IPS-11a (cell line): Measurements from ENCODE around the gene STAC2.
"Not testable (repeated sequence)": the region's sequence is repeated elsewhere in the genome, so short reads cannot be mapped to it uniquely, and the experiment has no call there.

Source experiments
- H3K4me3 ChIP-seq: one replicate; pipeline ENCODE4 v1.5.1; 2013; ENCODE audit warnings: low read depth, low read length, control low read depth

Gene STAC2, protein sequence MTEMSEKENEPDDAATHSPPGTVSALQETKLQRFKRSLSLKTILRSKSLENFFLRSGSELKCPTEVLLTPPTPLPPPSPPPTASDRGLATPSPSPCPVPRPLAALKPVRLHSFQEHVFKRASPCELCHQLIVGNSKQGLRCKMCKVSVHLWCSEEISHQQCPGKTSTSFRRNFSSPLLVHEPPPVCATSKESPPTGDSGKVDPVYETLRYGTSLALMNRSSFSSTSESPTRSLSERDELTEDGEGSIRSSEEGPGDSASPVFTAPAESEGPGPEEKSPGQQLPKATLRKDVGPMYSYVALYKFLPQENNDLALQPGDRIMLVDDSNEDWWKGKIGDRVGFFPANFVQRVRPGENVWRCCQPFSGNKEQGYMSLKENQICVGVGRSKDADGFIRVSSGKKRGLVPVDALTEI

DNA sequence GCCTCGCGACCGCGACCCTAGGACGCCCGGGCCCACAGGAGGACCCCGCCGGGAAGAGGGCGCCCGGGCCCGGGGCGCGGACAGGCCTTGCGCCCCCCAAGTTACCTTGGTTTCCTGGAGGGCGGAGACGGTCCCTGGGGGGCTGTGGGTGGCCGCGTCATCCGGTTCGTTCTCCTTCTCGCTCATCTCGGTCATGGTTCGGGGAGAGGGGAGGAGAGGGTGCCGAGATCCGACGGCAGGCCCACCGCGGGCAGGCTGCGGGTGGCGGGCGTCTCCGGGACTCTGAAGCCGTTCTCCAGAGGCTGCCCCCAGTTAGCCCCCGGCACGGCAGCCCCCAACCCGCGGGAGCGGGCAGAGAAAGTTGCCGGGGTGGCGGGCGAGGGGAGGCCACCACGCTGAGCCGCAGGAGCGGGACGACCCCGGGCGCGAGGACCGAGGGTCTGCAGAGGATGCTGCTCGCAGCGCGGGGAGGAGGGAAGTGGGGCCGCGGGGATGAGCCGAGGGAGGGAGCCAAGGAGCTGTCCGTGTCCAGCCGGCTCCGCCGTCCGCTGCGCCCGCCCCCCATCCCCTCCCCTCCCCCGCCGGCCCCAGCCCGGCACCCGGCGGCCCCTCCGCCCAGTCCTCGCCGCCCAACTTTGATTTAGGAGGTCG is at the start of gene STAC2:
TSS of gene STAC2 (minus strand) at position 638 of the 651 bp plus-strand sequence. CDS start at position 195, 443 bp downstream.
- peak within 1 kb of the TSS; percentile 41 for H3K4me3 ChIP-seq

- H3K4me3 ChIP-seq, result no peak overlapping the region
Observed at GRCh38 chr17:39271546-39271945, 45.8 kb upstream of the STAC2 start.

DNA sequence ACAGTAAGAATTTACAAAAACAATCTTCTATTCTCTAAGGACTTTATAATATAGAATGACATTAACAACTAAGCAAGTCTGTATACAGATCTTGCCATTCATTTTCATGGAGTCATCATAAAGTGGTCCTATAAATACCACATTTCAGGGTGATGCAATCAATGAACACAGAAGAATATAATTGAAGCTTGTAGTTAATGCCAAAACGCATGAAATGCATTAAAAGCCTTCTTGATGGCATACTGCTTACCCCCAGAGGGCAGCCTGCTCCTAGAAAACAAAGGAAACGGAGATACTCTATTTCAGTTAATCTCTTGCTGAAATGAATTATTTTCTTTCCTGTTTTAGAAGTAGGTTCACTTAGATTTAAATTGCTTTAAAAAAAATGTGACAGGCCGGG is 45.2 kb upstream of the STAC2 start:
- H3K4me3 ChIP-seq, result no peak overlapping the region

DNA sequence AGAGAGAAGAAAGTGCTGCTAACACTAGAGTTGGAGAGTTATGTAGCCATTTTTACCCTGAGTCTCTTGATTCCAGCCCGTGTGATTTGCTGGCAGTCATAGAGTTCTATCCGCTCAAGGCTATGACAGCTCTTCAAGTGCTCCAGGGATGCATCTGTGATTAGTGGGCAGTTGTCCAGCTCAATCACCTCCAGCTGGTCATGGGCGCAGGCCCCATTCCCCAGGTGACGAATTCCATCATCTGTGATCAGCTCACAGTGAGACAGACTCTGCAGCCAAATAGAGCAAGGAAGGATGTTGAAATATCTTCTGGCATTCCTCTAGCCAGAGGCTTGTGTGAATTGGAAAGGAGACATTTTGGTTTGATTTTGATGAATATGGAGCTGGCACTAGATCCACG is 38.4 kb upstream of the STAC2 start:
- no peak overlapping the region for H3K4me3 ChIP-seq

DNA sequence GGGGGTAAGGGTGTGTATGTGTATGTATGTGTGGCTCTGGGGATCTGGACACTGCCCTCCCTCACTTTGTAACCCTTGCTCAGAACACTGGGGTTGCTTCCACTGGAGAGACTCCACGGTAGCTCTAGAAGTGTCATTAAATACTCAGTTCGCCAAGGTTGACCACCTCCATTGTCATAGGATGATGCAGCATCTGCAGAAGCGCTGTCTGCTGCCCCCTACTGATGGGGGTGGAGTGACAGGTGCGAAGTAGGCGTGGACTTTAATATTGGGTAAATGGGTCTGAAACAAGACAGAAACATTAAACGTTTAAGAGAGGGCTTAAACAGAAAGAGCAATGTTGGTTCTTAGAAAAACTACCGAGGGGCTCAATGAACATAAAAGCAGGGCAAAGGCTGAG is 35.5 kb upstream of the STAC2 start:
- no peak overlapping the region for H3K4me3 ChIP-seq

DNA sequence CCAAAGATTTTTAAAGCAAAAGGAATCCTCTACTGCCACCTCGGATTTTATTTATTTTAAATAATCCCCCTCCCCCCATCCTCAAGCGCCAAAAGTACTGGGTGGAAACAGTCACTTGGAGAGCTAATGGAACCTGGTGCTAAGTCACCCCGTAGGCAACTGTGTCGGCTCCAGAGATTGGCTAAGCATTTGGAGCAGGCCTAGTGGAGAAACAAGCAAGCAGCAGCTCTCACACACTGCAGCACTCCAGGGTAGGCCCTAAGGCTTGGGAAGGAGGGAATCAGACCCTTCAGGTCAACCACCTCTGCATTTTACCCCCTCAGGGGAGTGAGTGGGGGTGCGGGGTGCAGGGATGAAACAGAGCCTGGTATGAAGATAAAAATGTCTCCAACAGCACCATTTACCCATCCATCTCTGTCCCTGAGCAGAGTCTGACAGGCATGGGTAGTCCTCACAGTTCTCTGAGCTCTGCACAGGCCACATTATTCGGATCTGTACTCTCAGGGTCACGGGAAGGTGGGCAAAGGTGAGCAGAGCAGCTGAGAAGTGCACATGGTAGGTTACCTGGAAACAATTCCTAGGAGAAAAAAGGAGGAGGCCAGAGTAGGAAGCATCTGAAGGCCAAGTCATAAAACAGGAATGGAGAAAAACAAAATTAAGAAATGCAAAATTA is 27.2 kb upstream of the STAC2 start:
- H3K4me3 ChIP-seq, result no peak overlapping the region

GRCh38 chr17:39251997-39252396 is 26.3 kb upstream of the STAC2 start:
- H3K4me3 ChIP-seq, result no peak overlapping the region

GRCh38 chr17:39250076-39250475 is 24.3 kb upstream of the STAC2 start:
- H3K4me3 ChIP-seq, result not testable (repeated sequence)

GRCh38 chr17:39246274-39246673 is 20.5 kb upstream of the STAC2 start:
- no peak overlapping the region for H3K4me3 ChIP-seq

DNA sequence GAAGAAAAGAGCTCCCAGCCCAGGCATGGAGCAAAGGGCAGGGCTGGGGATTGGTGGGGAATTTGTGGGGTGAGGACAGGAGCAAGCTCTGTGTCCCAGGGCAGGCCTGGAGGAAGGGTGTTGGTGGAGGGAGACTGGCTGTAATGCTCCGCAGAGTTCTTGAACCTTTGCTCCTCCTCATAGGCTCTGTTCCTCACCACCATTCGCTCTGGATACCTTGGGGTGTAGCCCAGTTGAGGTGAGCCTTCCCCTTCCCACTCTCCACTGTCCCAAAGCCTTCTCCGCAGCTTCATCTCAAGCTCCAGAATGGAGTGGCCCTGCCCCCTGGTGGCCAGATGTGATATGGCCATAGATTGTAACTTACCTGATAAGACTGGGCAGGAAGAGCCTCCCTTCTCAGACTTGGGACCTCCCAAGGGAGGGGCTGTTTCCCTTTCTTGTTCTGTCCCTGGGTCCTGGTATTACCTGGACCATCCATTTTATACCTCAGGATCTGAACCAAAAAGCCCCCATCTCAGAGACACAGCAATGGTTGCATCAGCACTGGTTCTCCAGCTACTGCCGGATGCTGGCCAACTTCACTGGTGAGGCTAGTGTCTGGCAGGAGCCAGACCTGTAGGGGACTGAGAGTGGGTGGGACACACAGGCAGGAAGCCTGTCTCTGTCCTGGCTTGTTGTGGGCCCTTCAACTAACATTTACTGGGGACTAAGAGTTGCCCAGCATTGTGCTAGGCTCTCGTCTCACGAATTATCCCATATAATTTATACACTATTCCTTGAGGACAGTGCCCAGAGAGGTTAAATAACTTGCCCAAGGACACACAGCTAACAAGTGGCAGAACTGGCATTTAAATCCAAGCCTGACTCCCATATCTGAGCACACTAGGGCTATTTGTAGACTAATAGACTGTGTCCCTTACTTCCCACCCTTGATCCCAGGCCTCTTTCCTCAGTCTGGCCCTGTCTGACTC is 19.1 kb upstream of the STAC2 start:
- no peak overlapping the region for H3K4me3 ChIP-seq

DNA sequence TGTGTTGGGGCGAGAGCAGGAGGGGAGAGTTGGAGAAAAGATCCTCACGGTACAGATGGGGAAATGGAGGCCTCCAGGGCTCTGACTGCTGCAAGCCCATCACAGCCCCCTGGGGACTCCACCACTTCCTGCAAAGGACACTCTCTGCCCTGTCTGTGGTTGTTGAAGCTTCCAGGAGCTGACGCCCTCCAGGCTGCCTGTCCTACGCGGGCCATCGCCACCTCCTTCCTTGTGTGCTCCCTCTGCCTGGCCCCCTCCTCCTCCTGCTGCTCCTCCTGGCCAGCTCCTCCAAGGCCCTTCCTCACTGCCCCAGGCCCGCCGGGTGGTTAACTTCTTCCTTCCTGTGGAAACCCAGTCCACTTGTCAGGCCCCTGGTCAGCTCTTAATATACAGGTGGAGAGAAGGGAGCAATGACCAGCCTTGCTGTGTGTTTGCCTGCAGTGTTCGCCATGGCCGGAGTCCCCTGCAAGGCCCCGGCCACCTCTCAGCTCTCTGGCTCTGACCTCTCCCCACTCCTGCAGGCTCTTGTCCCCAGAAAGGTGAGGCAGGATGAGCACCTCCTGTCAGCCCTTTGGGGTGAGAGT is 18.4 kb upstream of the STAC2 start:
- H3K4me3 ChIP-seq, result no peak overlapping the region

DNA sequence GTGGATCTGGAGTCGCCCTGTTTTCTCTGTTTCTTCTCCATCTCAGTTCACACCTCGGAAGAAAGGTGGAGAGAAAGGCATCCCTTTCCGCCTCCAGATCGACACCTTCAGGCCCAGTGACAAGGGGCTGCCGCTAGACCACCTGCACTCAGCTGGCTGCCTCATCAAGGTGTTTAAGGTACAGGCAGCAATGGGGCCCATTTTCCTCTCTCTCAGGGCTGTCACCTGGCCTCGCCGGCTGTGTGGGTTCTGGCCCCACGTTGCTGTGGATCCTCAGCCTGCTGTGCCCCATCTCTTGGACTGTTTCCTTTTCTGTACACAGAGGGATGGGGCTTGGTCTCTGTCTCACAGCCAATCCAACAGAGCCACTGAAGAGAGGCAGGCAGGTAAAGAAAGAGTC is 17.4 kb upstream of the STAC2 start:
- no peak overlapping the region for H3K4me3 ChIP-seq

DNA sequence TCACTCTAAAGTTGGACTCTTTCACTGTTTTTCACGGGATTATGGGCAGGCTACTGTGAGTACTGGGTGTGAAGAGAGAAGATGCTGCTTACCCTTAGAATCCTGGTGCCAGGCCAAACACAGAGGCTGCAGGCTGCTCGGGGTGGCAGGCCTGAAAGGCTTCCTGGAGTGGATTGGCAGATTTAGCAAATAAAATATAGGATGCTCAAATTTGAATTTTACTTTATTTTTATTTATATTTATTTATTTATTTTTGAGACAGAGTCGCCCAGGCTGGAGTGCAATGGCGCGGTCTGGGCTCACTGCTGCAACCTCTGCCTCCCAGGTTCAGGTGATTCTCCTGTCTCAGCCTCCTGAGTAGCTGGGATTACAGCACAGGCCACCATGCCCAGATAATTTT is 14.9 kb upstream of the STAC2 start:
- H3K4me3 ChIP-seq, result no peak overlapping the region

DNA sequence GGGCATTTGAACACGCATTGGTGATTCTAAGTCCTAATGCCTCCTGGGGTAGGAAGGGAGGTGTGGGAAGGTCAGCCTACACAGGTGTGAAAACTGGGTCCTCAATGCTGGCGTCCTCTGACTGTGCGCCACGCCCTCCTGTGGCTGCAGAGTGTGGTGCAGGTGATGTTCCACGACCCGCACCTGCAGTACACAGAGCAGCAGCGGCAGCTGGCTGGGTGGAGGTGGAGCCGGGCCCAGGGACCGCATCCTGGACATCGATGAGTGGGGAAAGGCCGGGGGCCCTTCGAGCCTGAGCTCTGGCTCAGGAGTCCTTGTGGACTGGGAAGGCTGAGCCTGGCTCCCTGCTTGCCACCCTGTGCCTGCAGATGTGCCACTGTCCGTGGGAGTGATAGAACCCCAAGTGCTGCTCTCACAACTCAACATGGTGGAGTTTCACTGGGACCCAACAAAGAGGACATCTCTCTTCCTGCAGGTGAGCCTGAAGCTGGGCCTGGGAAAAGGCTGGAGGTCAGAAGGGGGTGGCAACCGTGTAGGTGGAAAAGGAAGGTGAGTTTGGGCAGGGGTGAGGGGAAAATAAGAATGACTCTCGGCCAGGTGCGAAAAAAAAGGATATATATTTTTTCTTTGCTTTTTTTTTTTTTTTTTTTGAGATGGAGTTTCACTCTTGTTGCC is 14.0 kb upstream of the STAC2 start:
- no peak overlapping the region for H3K4me3 ChIP-seq

DNA sequence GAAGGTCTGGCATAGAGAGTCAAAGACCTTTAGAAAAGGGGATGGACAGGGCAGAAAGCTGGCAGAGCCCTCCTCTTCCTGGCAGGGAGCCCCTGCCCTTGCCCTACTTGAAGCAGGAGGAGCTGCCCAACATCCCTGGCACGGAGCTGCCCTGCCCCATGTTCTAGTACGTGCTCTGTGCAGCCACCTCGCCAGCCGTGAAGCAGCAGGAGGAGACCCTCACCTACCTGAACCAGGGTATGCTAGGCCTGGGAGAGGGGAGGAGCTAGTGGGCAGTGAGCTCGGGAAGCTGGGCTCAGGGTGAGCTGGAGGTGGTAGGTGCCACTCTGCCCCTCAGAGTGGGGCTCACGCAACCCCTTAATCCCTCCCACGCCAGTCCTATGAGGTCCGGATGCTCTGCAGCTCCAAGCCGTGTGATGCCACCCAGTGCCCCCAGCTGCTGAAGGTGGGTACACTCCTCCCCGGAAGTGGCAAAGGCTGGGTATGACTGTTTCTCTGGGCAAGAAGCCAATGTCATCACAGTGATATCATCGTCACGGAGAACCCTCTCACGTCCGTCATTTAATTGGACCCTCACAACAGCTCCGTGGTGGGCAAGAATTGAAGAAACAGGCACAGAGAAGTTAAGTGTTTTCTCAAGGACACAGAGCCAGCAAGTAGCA is 12.7 kb upstream of the STAC2 start:
- H3K4me3 ChIP-seq, result no peak overlapping the region

DNA sequence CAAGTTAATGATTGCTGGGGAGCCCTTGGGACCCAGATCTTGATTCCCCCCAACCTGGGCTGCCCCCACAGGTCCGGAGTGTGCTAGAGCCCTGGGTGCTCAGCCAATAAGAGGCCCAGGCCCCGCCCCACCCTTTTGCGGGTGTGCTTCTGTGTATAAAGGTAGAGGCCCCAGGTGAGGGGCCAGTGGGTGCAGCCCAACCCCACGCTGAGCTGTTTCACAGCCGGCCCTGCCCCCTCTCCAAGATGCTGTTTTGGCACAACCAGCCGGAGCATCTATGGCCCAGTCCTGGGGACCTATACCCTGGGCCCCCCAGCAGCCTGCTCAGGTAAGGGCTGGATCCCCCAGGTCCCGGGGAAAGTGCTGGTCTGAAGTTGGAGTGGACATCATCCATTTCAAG is 11.8 kb upstream of the STAC2 start:
- H3K4me3 ChIP-seq, result no peak overlapping the region

DNA sequence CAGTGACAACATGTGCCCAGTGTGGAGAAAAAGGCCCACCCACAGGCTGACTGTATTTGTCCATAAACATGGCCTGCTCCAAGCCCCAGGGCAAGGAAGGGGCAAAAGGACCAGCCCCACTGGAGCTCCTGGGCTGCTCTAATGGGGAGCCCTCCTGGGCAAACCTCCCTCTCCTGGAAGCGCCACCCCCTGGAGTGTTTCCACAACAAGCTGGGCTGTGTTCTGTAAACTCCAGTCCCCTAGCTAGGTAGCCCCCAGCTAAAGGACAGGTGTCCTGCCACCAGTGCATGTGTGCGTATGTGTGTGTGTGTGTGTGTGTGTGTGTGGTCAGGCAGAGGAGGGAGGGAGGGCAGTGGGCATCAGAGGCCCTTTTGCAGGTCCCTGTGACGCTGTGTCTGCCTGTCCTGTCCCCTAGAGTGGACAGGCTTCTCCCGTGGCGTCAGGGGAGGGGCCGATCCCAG is 11.3 kb upstream of the STAC2 start:
- no peak overlapping the region for H3K4me3 ChIP-seq

- no peak overlapping the region for H3K4me3 ChIP-seq
Observed at GRCh38 chr17:39236450-39236927, 10.7 kb upstream of the STAC2 start.
